Activated CD8-positive, alpha-beta memory T cell treated with anti-CD3 and anti-CD28 coated beads, Interleukin-2, amount 10 ng/mL, durations not matched to agents 7 days and 5 days (primary cell): ENCODE measurements around the gene TEAD3. TPM values are rescaled to one million over a fixed set of nuclear protein-coding genes. Genes with fewer than 3 reads are reported as not detected.

ENCODE experiments used
- ATAC-seq: fragments of 150-1000 bp; cut with Tn5 transposase; one replicate; pipeline ENCODE4 v1.10.0; 2021; ENCODE audit warnings: moderate library complexity
- CTCF ChIA-PET: fragments of 350-600 bp; sonication (Branson Sonifier 250); formaldehyde crosslinking; loops from one replicate; lab custom pipeline; 2021; ENCODE audit warnings: antibody characterized with exemption; lab: Charles Lee
- DNase-seq: peaks from one replicate; pipeline ENCODE4 v3.0.0-alpha.2; 2020
- H3K27ac Mint-ChIP-seq: one replicate; pipeline ENCODE4 v1.8.0; 2021; ENCODE audit warnings: mild to moderate bottlenecking, mixed read lengths
- H3K27me3 Mint-ChIP-seq: one replicate; pipeline ENCODE4 v1.8.0; 2021; ENCODE audit warnings: mixed read lengths
- H3K36me3 Mint-ChIP-seq: one replicate; pipeline ENCODE4 v1.8.0; 2021; ENCODE audit warnings: mild to moderate bottlenecking, mixed read lengths
- H3K4me1 Mint-ChIP-seq: one replicate; pipeline ENCODE4 v1.8.0; 2021; ENCODE audit warnings: mixed read lengths
- H3K4me3 Mint-ChIP-seq: one replicate; pipeline ENCODE4 v1.8.0; 2021; ENCODE audit warnings: mild to moderate bottlenecking, moderate library complexity, mixed read lengths
- H3K9me3 Mint-ChIP-seq: one replicate; pipeline ENCODE4 v1.8.0; 2022; ENCODE audit warnings: low read depth, mixed read lengths
- total RNA-seq, 2 experiments: library from RNA; stranded (reverse); gene quantifications; one replicate each; pipeline ENCODE4 v1.2.3, GENCODE V29; 2021

The TEAD3 gene
- total RNA-seq, 2 experiments from 2014 or later, result 0.16 TPM; not detected in 1

DNA sequence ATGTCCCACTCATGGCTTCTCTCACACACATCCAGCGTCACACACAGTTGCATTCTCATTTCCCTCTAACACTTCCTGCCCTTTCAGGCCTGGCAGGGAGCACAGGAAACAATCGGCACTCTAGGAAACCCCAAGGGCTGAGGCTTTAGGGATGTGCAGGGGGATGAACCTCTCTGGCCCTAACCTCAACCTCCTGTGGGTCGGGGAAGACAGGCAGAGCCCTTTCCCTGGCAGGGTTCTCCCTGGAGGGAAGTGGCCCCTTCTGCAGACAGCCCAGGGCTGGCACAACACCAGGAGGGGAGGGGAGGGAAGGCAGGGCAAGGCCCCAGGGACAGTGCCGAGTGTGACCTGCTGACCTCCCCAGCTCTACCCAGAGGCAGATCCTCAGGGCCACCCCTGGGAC, 2.7 kb downstream of the TEAD3 start:
- CTCF ChIA-PET, result no interaction called here

GRCh38 chr6:35493307-35493983, 3.4 kb downstream of the TEAD3 start:
- H3K9me3 Mint-ChIP-seq, result no peaks in the 10 kb centered on the region
- CTCF ChIA-PET, result no interaction called here
- H3K27me3 Mint-ChIP-seq, result peaks cover 18% of the 10 kb centered on the region
- no peak for DNase-seq
- H3K4me3 Mint-ChIP-seq, result no peak overlapping the region
- peaks cover 6% of the 10 kb centered on the region for H3K4me1 Mint-ChIP-seq
- no peaks in the 10 kb centered on the region for H3K36me3 Mint-ChIP-seq
- no peak overlapping the region for H3K27ac Mint-ChIP-seq
- ATAC-seq, result no peak

More for the DNA sequence above, 2.7 kb downstream of the TEAD3 start:
- Mint-ChIP-seq H3K9me3 (no peaks in the 10 kb centered on the region), H3K4me3 (no peak overlapping the region), H3K27ac (peak overlapping the region; percentile 7), H3K4me1 (peaks cover 9% of the 10 kb centered on the region), H3K27me3 (peaks cover 25% of the 10 kb centered on the region), H3K36me3 (no peaks in the 10 kb centered on the region)
- DNase-seq (no peak), ATAC-seq (no peak)

DNA sequence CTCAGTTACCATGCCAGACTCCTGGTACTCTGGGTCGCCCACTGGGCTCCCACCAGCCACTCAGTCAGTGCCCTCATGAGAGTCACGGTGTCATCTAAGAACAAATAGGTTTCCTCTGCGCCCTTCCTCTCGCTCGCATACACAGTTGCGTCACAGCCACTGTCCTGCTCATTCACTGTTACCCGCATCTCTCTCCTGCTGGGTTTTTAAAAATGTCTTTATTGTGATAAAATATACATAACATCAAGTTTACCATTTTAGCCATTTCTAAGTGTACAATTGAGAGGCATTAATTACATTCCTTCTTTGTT, 4.0 kb downstream of the TEAD3 start:
- CTCF ChIA-PET, result interaction anchor here (1.4 kb wide), 1 partner anchor 200 kb away, joined by 4 read pairs; no protein-coding TSS in a partner anchor
- Mint-ChIP-seq H3K4me1 (peaks cover 11% of the 10 kb centered on the region), H3K27me3 (peaks cover 13% of the 10 kb centered on the region), H3K4me3 (no peak overlapping the region), H3K9me3 (no peaks in the 10 kb centered on the region), H3K36me3 (no peaks in the 10 kb centered on the region), H3K27ac (no peak overlapping the region)
- DNase-seq (no peak), ATAC-seq (no peak)

DNA sequence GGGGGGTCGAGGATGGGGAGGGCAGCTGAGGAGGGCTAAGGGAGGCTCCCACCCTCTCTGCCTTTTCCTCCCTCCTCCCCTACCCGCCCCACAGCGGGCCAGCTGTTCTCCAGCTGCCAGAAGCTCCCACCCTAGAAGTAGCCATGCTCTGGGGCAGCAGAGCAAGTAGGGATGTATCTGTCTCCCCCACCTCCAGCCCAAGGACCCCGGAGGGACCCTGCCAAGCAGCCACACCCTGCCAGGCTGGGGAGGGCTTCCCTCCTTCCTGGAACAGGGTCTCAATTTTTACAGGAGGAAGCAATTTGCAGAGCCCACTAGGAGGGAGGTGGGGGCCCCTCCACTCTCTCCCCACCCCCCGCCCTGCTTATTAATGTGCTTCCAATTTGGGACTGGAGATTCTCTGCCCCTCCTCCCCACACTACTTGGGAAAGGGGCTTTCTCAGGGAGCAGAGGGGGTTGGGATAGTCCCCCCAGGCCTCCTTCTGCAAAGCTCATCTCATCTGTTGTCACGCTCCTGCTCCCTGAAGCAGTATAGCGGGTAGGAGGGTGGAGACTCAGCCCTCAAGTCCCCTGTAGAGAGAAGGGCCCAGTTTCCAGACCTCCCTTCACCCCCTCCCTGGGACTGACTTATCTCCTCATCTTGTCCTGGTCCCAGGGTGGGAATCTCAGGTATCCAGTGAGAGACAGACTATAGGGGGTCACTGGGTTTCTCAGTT, 4.5 kb downstream of the TEAD3 start:
- H3K27ac Mint-ChIP-seq, result no peak overlapping the region
- CTCF ChIA-PET, result interaction anchor here (0.6 to 1.4 kb wide), 3 partner anchors 9 to 200 kb away, joined by 3 to 4 read pairs (median 3); no protein-coding TSS in a partner anchor
- peaks cover 11% of the 10 kb centered on the region for H3K27me3 Mint-ChIP-seq
- no peak for ATAC-seq
- peaks cover 14% of the 10 kb centered on the region for H3K4me1 Mint-ChIP-seq
- H3K9me3 Mint-ChIP-seq, result no peaks in the 10 kb centered on the region
- no peaks in the 10 kb centered on the region for H3K36me3 Mint-ChIP-seq
- H3K4me3 Mint-ChIP-seq, result no peak overlapping the region
- DNase-seq, result no peak

GRCh38 chr6:35491558-35492257, 5.2 kb downstream of the TEAD3 start:
- Mint-ChIP-seq H3K36me3 (no peaks in the 10 kb centered on the region), H3K4me3 (no peak overlapping the region), H3K27me3 (peaks cover 11% of the 10 kb centered on the region), H3K27ac (no peak overlapping the region), H3K4me1 (peaks cover 14% of the 10 kb centered on the region), H3K9me3 (no peaks in the 10 kb centered on the region)
- ATAC-seq (no peak), DNase-seq (no peak)
- CTCF ChIA-PET, result interaction anchor here (0.6 to 1.4 kb wide), 3 partner anchors 9 to 199 kb away, joined by 3 to 4 read pairs (median 3); no protein-coding TSS in a partner anchor

DNA sequence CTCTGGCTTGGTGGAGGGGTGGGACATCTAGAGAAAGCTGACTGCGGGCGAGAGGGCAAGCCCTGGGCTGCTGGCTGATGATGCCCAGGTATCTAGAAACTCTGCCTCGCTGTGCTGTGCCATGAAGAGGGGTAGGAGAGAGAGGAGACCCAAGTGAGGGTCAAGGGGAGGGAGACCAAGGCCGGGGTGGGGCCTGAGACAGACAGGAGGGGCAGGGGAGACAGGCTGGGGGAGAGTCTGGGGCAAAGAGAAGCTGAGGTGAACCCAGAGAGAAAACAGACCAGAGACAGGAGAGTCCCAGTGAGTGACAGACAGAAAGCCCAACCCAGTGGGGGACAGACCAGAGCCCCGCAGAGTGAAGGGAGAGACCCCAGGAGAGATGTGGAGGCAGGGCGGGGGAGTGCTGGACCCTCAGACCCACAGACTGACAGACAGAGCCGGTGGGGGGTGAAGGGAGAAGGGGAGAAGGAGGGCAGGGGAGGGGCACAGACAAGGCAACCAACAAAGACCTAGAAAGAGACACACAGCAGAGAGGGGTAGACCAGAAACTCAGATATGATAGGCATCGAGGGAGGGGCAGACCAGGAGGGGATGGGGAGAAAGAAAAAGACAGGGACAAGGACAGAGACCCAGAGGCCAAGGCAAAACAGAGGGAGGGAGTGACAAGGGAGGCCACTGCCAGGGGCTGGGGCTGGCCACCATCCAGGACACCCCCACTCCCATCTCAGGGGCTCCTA, 5.9 kb downstream of the TEAD3 start:
- Mint-ChIP-seq H3K9me3 (no peaks in the 10 kb centered on the region), H3K4me3 (no peak overlapping the region), H3K27me3 (peaks cover 10% of the 10 kb centered on the region), H3K4me1 (peaks cover 14% of the 10 kb centered on the region), H3K36me3 (no peaks in the 10 kb centered on the region), H3K27ac (no peak overlapping the region)
- DNase-seq (no peak), ATAC-seq (no peak)
- CTCF ChIA-PET, result no interaction called here

- CTCF ChIA-PET, result no interaction called here
- H3K27ac Mint-ChIP-seq, result no peak overlapping the region
Measured at GRCh38 chr6:35489995-35490791, 6.7 kb downstream of the TEAD3 start.

DNA sequence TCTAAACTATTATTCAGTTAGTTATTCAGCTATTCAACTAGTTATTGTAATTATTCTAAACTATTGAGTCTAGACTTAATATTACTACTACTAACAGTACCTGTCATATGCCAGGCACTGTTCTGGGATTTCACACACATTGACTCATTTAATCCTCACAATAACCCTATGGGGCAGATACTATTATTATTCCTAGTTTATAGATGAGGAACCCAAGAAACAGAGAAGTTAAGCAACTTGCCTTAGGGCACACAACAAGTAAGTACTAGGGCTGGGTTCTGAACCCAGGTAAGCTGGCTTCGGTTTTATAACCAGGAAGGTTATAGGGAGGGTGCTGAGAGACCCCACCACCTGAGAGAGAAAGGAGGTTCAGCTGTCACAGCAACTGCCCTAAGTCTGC, 7.8 kb downstream of the TEAD3 start:
- no peak overlapping the region for H3K27ac Mint-ChIP-seq
- ATAC-seq (no peak), DNase-seq (no peak)
- CTCF ChIA-PET, result no interaction called here
- peaks cover 3% of the 10 kb centered on the region for H3K27me3 Mint-ChIP-seq
- H3K9me3 Mint-ChIP-seq, result no peaks in the 10 kb centered on the region
- no peaks in the 10 kb centered on the region for H3K36me3 Mint-ChIP-seq
- no peak overlapping the region for H3K4me3 Mint-ChIP-seq
- H3K4me1 Mint-ChIP-seq, result peaks cover 10% of the 10 kb centered on the region

More at GRCh38 chr6:35489995-35490791, 6.7 kb downstream of the TEAD3 start:
- H3K4me3 Mint-ChIP-seq, result no peak overlapping the region
- H3K9me3 Mint-ChIP-seq, result no peaks in the 10 kb centered on the region
- no peak for DNase-seq
- H3K27me3 Mint-ChIP-seq, result peaks cover 3% of the 10 kb centered on the region
- ATAC-seq, result no peak
- no peaks in the 10 kb centered on the region for H3K36me3 Mint-ChIP-seq
- H3K4me1 Mint-ChIP-seq, result peaks cover 14% of the 10 kb centered on the region

DNA sequence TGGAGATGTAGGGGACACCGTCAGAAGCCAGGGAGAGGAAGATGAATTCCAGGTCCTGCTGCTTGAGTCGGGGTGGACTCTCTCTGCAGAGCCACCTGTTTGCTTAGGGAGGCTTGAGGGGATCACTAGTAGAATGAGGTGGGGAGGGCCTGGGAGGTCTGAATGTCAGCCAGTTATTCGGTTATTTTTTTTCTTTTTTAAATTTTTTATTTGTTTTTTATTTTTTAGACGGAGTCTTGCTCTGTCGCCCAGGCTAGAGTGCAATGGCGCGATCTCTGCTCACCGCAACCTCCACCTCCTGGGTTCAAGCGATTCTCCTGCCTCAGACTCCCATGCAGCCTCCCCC, 8.4 kb downstream of the TEAD3 start:
- H3K4me3 Mint-ChIP-seq, result no peak overlapping the region
- H3K9me3 Mint-ChIP-seq, result no peaks in the 10 kb centered on the region
- DNase-seq (no peak), ATAC-seq (no peak)
- no peaks in the 10 kb centered on the region for H3K27me3 Mint-ChIP-seq
- CTCF ChIA-PET, result no interaction called here
- H3K36me3 Mint-ChIP-seq, result no peaks in the 10 kb centered on the region
- H3K27ac Mint-ChIP-seq, result no peak overlapping the region
- peaks cover 8% of the 10 kb centered on the region for H3K4me1 Mint-ChIP-seq

- no peak overlapping the region for H3K27ac Mint-ChIP-seq
- no peaks in the 10 kb centered on the region for H3K36me3 Mint-ChIP-seq
- CTCF ChIA-PET, result interaction anchor here (1.5 kb wide), 1 partner anchor 10 kb away, joined by 4 read pairs; no protein-coding TSS in a partner anchor
- H3K27me3 Mint-ChIP-seq, result no peaks in the 10 kb centered on the region
- no peaks in the 10 kb centered on the region for H3K9me3 Mint-ChIP-seq
- H3K4me3 Mint-ChIP-seq, result no peak overlapping the region
- DNase-seq (no peak), ATAC-seq (no peak)
- H3K4me1 Mint-ChIP-seq, result peaks cover 8% of the 10 kb centered on the region
Measured at GRCh38 chr6:35487658-35488516, 9.0 kb downstream of the TEAD3 start.

- CTCF ChIA-PET, result interaction anchor here (1.5 kb wide), 1 partner anchor 8 kb away, joined by 4 read pairs; no protein-coding TSS in a partner anchor
- H3K36me3 Mint-ChIP-seq, result no peaks in the 10 kb centered on the region
- no peak overlapping the region for H3K4me3 Mint-ChIP-seq
- ATAC-seq, result no peak
- H3K4me1 Mint-ChIP-seq, result peaks cover 8% of the 10 kb centered on the region
- no peaks in the 10 kb centered on the region for H3K9me3 Mint-ChIP-seq
- H3K27me3 Mint-ChIP-seq, result no peaks in the 10 kb centered on the region
- DNase-seq, result no peak
- no peak overlapping the region for H3K27ac Mint-ChIP-seq
Measured at GRCh38 chr6:35486005-35486925, 10.6 kb downstream of the TEAD3 start.
